SK-N-MC (cell line): ENCODE measurements around the gene S1PR4.

Source experiments
- EZH2 ChIP-seq: fragments of 200-600 bp; sonication (generic); IDR thresholded peaks from one replicate; pipeline ENCODE4 v1.6.1; 2017; ENCODE audit warnings: antibody characterized with exemption
- POLR2AphosphoS5 ChIP-seq: IDR thresholded peaks from 2 replicates; pipeline ENCODE4 v1.6.1; 2012; ENCODE audit warnings: mild to moderate bottlenecking, low read depth, low read length, borderline replicate concordance

GRCh38 chr19:3136684-3137055 lies 41.9 kb upstream of the S1PR4 start:
- no peak for TF ChIP-seq POLR2AphosphoS5
- TF ChIP-seq EZH2, result no peak
